ENCODE measurements around the gene CPD.

Gene CPD

GRCh38 chr17:30382345-30382744 is 3.6 kb downstream of the CPD start:
- no peak overlapping the region for H3K4me3 ChIP-seq (ENCODE audit: low read length)

GRCh38 chr17:30388321-30389179 is 9.8 kb downstream of the CPD start:
- peaks cover 6% of the 10 kb centered on the region for H3K4me1 ChIP-seq (ENCODE audit: control insufficient read depth, insufficient read depth, low read length)
- H3K27me3 ChIP-seq (ENCODE audit: control insufficient read depth, insufficient read depth, low read length) = no peaks in the 10 kb centered on the region; the same call in 1 of the 2 replicates
- H3K9me3 ChIP-seq (ENCODE audit: control insufficient read depth, insufficient read depth, low read length) = no peaks in the 10 kb centered on the region
- WGBS (ENCODE audit: insufficient coverage, insufficient read length) = no CpG with 5 or more reads among the region's 35 CpGs
- H3K4me3 ChIP-seq (ENCODE audit: low read length) = no peak overlapping the region
- no peak overlapping the region for H3K27ac ChIP-seq (ENCODE audit: low read length)
- DNase-seq (ENCODE audit: low read depth, low spot score) = no peak
- no peaks in the 10 kb centered on the region; the same call in 1 of the 2 replicates for H3K36me3 ChIP-seq (ENCODE audit: control insufficient read depth, insufficient read depth, low read length)

More at GRCh38 chr17:30382345-30382744, 3.6 kb downstream of the CPD start:
- WGBS (ENCODE audit: insufficient coverage, insufficient read length) = no CpG with 5 or more reads among the region's 1 CpG
- Histone ChIP-seq H3K36me3 (ENCODE audit: control insufficient read depth, insufficient read depth, low read length) (no peaks in the 10 kb centered on the region), H3K4me1 (ENCODE audit: control insufficient read depth, insufficient read depth, low read length) (no peaks in the 10 kb centered on the region; the same call in 1 of the 2 replicates), H3K27me3 (ENCODE audit: control insufficient read depth, insufficient read depth, low read length) (peaks cover 9% of the 10 kb centered on the region; the same call in 1 of the 2 replicates), H3K9me3 (ENCODE audit: control insufficient read depth, insufficient read depth, low read length) (no peaks in the 10 kb centered on the region), H3K27ac (ENCODE audit: low read length) (no peak overlapping the region)
- DNase-seq (ENCODE audit: low read depth, low spot score) = no peak

GRCh38 chr17:30389756-30390300 is 11.1 kb downstream of the CPD start:
- DNase-seq (ENCODE audit: low read depth, low spot score) = no peak
- Histone ChIP-seq H3K27ac (ENCODE audit: low read length) (no peak overlapping the region), H3K4me1 (ENCODE audit: control insufficient read depth, insufficient read depth, low read length) (peaks cover 6% of the 10 kb centered on the region), H3K4me3 (ENCODE audit: low read length) (no peak overlapping the region), H3K9me3 (ENCODE audit: control insufficient read depth, insufficient read depth, low read length) (no peaks in the 10 kb centered on the region), H3K27me3 (ENCODE audit: control insufficient read depth, insufficient read depth, low read length) (no peaks in the 10 kb centered on the region; the same call in 1 of the 2 replicates), H3K36me3 (ENCODE audit: control insufficient read depth, insufficient read depth, low read length) (no peaks in the 10 kb centered on the region; the same call in 1 of the 2 replicates)
- WGBS (ENCODE audit: insufficient coverage, insufficient read length) = no CpG with 5 or more reads among the region's 6 CpGs

- H3K9me3 ChIP-seq (ENCODE audit: control insufficient read depth, insufficient read depth, low read length) = no peaks in the 10 kb centered on the region
- no peaks in the 10 kb centered on the region; the same call in 1 of the 2 replicates for H3K36me3 ChIP-seq (ENCODE audit: control insufficient read depth, insufficient read depth, low read length)
- no peak for DNase-seq (ENCODE audit: low read depth, low spot score)
- H3K27ac ChIP-seq (ENCODE audit: low read length) = no peak overlapping the region
- H3K4me1 ChIP-seq (ENCODE audit: control insufficient read depth, insufficient read depth, low read length) = peaks cover 6% of the 10 kb centered on the region
- H3K27me3 ChIP-seq (ENCODE audit: control insufficient read depth, insufficient read depth, low read length) = no peaks in the 10 kb centered on the region; the same call in 1 of the 2 replicates
- no CpG with 5 or more reads among the region's 2 CpGs for WGBS (ENCODE audit: insufficient coverage, insufficient read length)
- H3K4me3 ChIP-seq (ENCODE audit: low read length) = no peak overlapping the region
These were observed 12.8 kb downstream of the CPD start for GRCh38 chr17:30391534-30391933.

- no peaks in the 10 kb centered on the region; the same call in 1 of the 2 replicates for H3K36me3 ChIP-seq (ENCODE audit: control insufficient read depth, insufficient read depth, low read length)
- peaks cover 4% of the 10 kb centered on the region for H3K4me1 ChIP-seq (ENCODE audit: control insufficient read depth, insufficient read depth, low read length)
- no CpG with 5 or more reads among the region's 4 CpGs for WGBS (ENCODE audit: insufficient coverage, insufficient read length)
These were observed 14.8 kb downstream of the CPD start for GRCh38 chr17:30393491-30393890.

GRCh38 chr17:30393911-30394867 is 15.5 kb downstream of the CPD start:
- H3K4me3 ChIP-seq (ENCODE audit: low read length) = no peak overlapping the region
- H3K9me3 ChIP-seq (ENCODE audit: control insufficient read depth, insufficient read depth, low read length) = no peaks in the 10 kb centered on the region
- no peak overlapping the region for H3K27ac ChIP-seq (ENCODE audit: low read length)
- no CpG with 5 or more reads among the region's 6 CpGs for WGBS (ENCODE audit: insufficient coverage, insufficient read length)
- H3K27me3 ChIP-seq (ENCODE audit: control insufficient read depth, insufficient read depth, low read length) = no peaks in the 10 kb centered on the region
- H3K4me1 ChIP-seq (ENCODE audit: control insufficient read depth, insufficient read depth, low read length) = no peaks in the 10 kb centered on the region
- H3K36me3 ChIP-seq (ENCODE audit: control insufficient read depth, insufficient read depth, low read length) = no peaks in the 10 kb centered on the region
- no peak for DNase-seq (ENCODE audit: low read depth, low spot score)

More at GRCh38 chr17:30393491-30393890, 14.8 kb downstream of the CPD start:
- H3K27ac ChIP-seq (ENCODE audit: low read length) = no peak overlapping the region
- H3K9me3 ChIP-seq (ENCODE audit: control insufficient read depth, insufficient read depth, low read length) = no peaks in the 10 kb centered on the region
- no peaks in the 10 kb centered on the region for H3K27me3 ChIP-seq (ENCODE audit: control insufficient read depth, insufficient read depth, low read length)
- no peak for DNase-seq (ENCODE audit: low read depth, low spot score)
- no peak overlapping the region for H3K4me3 ChIP-seq (ENCODE audit: low read length)

- no peak for DNase-seq (ENCODE audit: low read depth, low spot score)
- no CpG with 5 or more reads among the region's 2 CpGs for WGBS (ENCODE audit: insufficient coverage, insufficient read length)
- no peak overlapping the region for H3K27ac ChIP-seq (ENCODE audit: low read length)
These were observed 16.8 kb downstream of the CPD start for GRCh38 chr17:30395398-30396022.

GRCh38 chr17:30396129-30396528 is 17.4 kb downstream of the CPD start:
- Histone ChIP-seq H3K36me3 (ENCODE audit: control insufficient read depth, insufficient read depth, low read length) (no peaks in the 10 kb centered on the region), H3K27me3 (ENCODE audit: control insufficient read depth, insufficient read depth, low read length) (no peaks in the 10 kb centered on the region), H3K4me3 (ENCODE audit: low read length) (no peak overlapping the region), H3K4me1 (ENCODE audit: control insufficient read depth, insufficient read depth, low read length) (no peaks in the 10 kb centered on the region), H3K27ac (ENCODE audit: low read length) (no peak overlapping the region), H3K9me3 (ENCODE audit: control insufficient read depth, insufficient read depth, low read length) (no peaks in the 10 kb centered on the region)
- no CpG with 5 or more reads among the region's 1 CpG for WGBS (ENCODE audit: insufficient coverage, insufficient read length)
- no peak for DNase-seq (ENCODE audit: low read depth, low spot score)

More at GRCh38 chr17:30395398-30396022, 16.8 kb downstream of the CPD start:
- no peaks in the 10 kb centered on the region for H3K27me3 ChIP-seq (ENCODE audit: control insufficient read depth, insufficient read depth, low read length)
- H3K4me1 ChIP-seq (ENCODE audit: control insufficient read depth, insufficient read depth, low read length) = no peaks in the 10 kb centered on the region
- H3K36me3 ChIP-seq (ENCODE audit: control insufficient read depth, insufficient read depth, low read length) = no peaks in the 10 kb centered on the region
- no peak overlapping the region for H3K4me3 ChIP-seq (ENCODE audit: low read length)
- no peaks in the 10 kb centered on the region for H3K9me3 ChIP-seq (ENCODE audit: control insufficient read depth, insufficient read depth, low read length)

GRCh38 chr17:30396612-30397011 is 17.9 kb downstream of the CPD start:
- no peak for DNase-seq (ENCODE audit: low read depth, low spot score)
- no peak overlapping the region for H3K4me3 ChIP-seq (ENCODE audit: low read length)
- WGBS (ENCODE audit: insufficient coverage, insufficient read length) = 100% methylated on average over 1 of the region's 4 CpGs
- no peaks in the 10 kb centered on the region for H3K27me3 ChIP-seq (ENCODE audit: control insufficient read depth, insufficient read depth, low read length)
- H3K27ac ChIP-seq (ENCODE audit: low read length) = no peak overlapping the region
- H3K9me3 ChIP-seq (ENCODE audit: control insufficient read depth, insufficient read depth, low read length) = no peaks in the 10 kb centered on the region
- no peaks in the 10 kb centered on the region for H3K36me3 ChIP-seq (ENCODE audit: control insufficient read depth, insufficient read depth, low read length)
- H3K4me1 ChIP-seq (ENCODE audit: control insufficient read depth, insufficient read depth, low read length) = no peaks in the 10 kb centered on the region

Measured in iPS DF 6.9 (cell line).